EL (cell line): ENCODE results near the gene ADGRD1.

Experiments used
- DNase-seq: peaks from one replicate; pipeline ENCODE4 v3.0.0-alpha.2; 2016

Gene ADGRD1

DNA sequence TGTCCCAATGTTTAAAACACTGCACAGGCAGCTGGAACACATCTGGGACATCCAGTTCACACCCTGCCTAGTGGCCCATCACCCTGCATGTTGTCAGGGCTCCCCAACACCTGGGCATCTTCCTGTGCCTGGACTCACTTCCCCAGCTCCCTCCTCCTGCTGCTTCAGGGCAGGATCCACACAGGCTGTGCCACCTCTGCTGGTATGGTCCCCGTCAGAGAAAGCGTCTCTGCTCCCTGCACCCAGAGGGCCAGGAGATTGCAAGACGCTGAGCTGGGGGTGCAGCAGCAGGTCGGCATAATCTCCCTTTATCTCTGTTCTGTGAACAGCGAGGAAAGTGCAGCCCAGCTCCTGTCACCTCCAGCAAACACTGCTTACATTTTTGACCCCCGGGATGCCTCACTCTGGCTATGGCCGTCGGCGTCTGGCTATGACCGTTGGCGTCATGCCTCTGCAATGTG, 124.3 kb downstream of the ADGRD1 start:
- no peak for DNase-seq

DNA sequence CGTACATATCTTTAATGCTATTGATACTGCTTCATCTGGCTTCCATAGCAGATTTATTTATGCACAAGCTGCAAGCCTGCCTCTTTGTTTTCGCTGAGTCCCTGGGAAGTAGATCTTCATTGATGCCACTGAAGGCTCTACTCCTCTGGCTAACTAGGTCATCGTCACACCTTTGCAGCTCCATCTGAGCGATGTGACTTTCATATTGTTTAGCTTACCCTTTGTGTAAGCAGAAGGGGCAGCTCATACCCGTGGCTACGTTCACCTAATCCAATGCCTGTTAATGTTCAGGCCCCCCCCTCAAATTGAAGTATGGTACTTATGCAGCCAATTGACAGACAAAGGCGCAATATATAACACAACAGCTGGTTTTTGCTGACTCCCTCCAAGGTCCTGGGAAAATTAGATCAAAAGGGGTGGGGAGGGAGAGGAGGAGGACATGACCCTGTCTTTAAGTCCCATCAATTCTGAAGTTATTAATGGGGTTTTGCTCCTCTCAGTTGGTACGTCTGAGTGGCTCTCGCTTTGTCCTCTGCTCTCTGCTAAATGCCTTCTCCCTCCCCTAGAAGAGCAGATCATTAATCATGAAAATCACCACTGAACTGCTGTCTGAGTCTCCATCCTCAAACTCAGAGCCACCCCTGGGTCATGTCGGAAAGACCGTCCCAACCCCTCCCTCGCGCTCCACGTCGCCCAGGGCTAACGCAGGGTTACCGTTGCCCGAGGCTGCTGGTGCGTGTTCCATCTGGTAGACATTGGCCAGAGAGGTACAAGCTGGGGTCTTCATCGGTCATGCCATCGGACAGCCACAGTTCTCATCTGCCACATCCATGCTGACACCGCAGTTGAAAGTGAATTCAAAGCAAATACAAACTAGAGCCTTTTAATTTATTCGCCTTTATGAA, 128.8 kb downstream of the ADGRD1 start:
- no peak for DNase-seq

GRCh38 chr12:131084341-131085011, 130.8 kb downstream of the ADGRD1 start:
- no peak for DNase-seq

- no peak for DNase-seq
These were observed 131.6 kb downstream of the ADGRD1 start for GRCh38 chr12:131085125-131085815.

DNA sequence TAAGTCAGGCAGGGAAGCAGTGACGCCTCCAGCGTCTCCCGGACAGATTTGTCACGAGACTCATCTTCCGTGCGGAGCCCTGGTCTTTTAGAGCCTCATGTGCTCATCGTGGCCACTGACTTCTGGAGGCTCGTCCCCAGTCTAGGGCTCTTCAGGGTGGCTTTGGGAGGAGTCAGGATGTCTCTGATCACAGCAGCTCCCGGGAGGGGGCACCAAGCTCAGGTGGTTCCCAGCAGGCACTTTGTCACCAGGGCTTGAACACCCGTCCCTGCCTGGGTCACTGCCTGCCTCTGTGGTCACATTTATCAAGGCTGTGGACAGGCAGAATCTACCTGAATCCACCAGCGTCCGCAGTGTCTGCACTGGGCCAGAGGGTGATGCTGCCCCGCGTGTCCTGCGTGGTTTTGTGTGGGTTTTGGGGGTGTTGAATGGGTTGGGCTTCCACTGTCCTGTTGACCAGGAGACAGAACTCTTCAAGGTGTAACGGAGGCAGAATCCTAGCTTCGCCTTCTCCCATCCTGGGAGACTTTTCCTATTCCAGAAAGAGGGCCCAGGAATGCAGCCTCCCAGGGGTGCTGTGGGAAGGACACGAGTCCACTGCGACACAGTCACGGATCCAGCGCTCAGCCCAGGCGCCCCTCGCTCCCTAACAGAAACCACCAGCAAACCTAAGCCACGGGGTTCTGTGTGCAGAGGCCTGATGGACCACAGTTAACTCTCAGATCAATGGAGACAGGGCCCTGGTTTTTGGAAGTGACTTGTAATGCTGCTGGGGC, 132.3 kb downstream of the ADGRD1 start:
- DNase-seq = no peak

- no peak for DNase-seq
These were observed 133.7 kb downstream of the ADGRD1 start for GRCh38 chr12:131087302-131087818.

DNA sequence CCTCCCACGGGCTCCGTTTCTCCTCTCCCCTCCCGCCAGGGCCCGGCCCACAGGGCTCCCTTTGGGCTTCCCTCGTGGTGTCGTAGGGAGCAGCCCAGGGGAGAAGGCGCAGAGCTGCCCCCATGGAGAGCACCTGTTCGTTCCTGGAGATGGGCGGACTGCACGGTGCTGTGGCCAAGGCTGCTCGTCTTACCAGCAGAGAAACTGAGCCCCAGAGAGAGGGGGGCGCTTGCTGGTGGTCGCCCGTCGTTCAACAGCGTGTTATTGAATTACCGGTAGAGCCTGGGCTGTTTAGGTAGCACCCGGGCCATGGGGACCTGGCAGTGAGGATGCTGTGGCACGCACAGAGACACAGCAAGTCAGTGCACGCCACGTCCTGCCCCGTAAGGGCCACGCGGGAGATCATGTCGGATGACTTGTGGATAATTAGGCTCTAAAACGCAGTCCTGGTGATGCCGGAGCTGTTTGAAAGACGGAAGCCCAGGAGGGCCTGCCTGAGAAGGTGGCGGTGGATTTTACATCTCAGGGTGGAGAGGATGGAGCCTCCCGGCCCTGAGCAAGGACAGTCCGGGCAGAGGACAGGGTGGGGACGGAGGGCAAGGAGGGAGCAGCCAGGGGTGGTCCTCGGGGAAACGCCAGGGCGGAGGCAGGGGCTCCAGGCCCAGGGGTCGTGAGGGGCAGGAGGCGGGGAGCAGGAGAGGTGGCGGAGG, 134.4 kb downstream of the ADGRD1 start:
- DNase-seq = no peak

DNA sequence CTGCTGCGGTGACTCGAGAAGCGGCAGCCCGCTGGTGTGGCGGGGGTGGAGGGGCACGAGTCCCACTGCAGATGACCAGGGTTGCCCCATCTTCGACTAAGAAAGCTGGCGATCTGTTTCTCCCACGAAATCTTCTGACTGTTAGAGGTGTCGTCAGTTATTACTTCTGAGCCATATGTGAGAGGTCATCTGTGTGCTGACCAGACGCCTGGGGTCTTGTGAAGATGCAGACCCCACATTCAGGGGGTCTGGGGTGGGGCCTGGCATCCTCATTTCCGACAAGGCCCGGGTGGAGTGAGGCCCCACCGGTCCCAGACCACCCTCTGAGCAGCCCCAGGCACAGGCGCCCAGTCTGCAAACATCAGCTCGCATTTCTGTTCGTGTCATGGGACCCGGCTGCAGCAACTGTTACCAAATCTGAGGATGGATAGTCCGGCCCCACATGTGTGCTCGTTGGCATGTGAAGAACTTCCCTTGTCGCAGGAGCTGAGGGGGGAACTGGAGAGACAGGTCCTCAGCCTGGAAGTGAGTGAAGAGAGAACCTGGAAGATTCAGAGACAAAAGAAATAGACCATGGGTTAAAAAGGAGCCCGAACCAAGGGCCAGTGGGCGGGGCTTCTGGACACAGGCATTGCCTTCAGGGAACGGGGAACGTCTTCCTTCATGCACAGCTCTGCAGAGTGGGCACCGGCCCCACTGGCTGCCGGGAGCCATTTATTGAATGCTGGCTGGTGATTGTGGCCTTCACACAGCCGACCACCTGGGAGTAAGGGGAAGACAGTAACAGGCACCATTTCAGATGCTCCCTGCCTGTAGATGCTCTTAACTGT, 135.2 kb downstream of the ADGRD1 start:
- no peak for DNase-seq

- no peak for DNase-seq
These were observed 136.0 kb downstream of the ADGRD1 start for GRCh38 chr12:131089531-131090273.

DNA sequence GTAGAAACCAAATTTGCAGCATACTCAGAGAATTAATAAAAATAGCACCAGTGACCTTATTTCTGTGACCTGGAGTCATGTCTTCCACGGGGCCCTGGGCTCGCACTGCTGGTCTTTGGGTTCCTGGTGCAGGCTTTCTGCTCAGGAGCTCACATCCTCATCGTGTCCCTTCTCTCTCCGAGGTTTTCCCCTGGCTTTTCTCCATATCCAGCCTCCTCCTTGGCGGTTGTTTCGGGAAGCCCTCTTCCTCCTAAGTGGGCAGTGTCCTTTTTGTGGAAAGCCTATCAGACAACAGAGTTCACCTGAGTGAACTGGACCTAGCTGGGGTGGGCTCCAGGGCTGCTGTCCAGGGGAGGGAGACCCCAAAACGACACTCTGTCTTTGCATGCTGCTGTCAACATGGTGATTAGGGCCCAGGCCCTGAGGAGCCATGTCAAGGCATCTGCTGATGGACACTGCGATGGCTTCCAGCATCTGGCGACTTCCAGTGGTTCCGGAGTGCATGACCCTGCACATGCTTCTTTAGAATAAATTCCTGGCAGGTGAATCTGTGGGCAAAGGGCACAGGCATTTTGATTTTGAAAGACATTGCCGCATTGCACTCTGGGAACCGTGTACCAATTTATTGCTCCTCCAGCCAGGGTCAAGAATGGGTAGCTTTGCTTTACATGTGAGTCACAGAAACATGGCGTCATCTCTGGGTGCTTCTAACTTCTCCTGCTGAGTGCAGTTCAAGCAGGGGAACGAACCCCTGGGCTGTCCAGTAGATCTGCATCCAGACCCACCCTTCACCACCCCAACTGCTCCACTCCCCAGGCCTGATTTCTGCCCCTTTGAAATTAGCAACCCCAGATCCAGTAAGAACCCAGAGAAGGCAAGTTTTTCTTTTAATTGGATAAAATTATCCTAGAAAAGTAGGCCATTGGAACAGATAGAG, 136.8 kb downstream of the ADGRD1 start:
- DNase-seq = no peak

- no peak for DNase-seq
These were observed 137.8 kb downstream of the ADGRD1 start for GRCh38 chr12:131091413-131091975.

DNA sequence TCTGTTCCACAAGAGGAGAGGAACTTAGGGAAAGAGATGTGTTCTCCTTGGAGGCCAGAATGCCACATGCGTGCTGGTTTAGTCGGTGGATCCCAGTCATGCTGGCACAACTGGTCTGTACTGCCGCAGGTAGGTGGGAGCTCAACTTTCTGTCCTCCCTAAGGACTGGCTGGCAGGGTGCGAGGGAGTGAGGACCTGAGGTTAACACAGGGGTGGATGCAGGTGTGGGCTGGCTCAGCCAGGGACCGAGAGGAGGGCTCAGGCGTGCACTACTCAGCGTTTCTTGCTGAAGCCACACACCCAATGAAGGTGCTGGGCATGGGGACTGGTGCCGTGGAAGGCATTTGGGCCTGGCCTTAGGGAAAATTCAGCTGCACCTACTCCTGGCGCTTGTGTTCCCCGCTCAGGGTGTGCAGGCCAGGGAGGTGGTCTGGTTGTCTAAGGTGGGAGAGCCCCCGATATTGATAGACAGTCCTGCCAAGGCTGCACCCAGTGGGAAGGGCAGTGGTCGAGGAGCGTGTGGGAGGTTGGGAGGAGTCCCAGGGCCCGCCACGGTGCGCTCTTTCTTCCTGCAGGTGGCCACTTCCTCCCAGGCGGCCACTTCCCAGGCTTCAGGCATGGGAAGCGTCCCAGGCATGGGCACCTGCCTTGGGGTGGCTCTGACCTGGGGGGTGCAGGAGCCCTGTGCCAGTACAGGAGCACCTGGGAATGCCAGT, 138.4 kb downstream of the ADGRD1 start:
- no peak for DNase-seq

DNA sequence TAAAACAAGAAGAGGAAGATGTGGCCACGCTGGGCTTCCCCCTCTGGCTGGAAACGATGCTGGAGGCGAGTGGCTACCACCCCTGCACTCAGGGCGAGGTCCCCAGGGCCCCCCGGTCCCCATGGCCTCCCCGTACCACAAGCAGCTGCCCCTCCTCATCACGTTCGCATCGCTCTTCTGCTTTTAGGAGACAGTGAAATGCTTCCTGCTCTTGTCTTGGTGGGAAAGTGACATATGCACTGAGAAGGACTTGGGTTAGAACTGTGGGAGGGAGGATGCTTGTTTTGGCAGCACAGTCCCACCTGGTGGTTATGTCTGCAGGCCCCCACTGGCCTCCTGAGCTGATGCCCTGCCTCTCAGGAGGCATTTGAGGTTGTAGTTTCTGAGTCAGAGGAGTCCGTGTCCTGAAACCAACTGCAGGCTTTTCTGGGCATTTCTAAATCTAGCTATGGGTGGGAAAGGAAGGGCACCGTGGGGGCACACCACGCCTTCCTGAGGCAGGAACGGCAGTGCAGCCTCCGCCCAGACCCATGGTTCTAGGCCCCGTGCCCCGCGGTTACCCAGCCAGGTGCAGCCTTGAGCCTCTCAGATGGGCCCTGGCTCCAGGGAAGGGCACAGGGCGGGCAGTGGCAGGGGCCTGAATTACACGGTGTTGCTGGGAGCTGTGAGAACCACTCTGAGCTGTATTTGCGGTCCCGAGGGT, 139.3 kb downstream of the ADGRD1 start:
- DNase-seq = no peak

DNA sequence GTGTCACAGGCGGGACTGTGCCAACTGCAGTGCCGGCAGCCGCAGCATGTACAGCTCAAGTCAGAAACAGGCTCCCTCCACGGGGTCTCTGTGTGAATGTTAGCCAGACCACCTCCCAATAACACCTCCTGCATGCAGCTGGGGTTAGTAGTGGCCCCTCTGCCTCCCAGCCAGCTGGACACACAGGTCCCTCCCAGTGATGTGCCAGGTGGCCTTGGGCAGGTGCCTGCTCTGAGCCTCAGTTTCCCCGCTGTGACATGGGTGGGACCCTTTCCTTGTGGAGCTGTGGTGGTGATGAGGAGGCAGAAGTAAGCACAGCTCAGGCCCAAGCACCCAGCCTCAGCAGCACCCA, 139.9 kb downstream of the ADGRD1 start:
- no peak for DNase-seq

DNA sequence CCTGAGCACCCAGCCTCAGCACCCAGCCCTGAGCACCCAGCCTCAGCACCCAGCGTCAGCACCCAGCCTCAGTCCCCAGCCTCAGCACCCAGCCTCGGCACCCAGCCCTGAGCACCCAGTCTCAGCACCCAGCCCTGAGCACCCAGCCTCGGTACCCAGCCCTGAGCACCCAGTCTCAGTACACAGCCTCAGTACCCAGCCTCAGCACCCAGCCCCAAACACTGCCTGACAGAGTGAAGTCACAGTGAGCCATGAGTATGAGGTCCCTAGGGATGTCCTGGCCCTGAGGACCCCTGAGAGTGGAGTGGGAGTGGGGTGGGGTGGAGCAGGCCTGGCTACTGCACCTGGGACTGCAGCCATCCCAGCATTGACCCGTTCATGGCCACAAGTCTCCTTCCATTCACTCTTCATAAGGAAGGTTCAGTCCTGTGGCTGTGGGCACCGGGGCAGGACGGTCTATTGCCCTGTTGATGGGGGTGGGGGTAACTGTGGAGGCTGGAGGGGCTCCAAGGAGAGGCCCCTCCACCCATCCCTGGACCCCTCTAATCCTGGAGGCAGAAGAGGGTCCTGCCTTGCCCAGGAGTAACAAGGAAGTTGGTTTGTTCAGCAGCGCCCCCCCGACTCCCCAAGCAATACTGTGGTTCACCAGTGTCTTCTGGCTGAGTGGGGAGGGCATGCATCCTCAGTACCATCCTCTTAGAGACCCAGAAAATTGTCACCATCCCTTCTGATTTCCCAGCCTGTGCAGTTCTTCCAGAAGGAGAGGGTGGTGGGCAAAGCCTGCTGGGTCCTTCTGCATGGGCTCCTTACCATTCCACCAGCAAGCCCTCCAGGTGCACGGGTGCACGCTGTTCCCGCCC, 140.5 kb downstream of the ADGRD1 start:
- no peak for DNase-seq
